Right atrium auricular region (tissue), 2 donors: ENCODE results near the gene COL15A1. TPM values are rescaled to one million over a fixed set of nuclear protein-coding genes. Genes with fewer than 3 reads are reported as not detected.

Source experiments
- DNase-seq: peaks from one replicate; pipeline ENCODE4 v3.0.0-alpha.2; 2019; ENCODE audit warnings: low spot score
- H3K27ac ChIP-seq, 2 donors: fragments of 200-600 bp; sonication (generic); 1 replicate in 1 of 2; 2 replicates in 1 of 2; pipeline ENCODE4 v1.5.1; 2016 to 2019
- H3K27me3 ChIP-seq, 2 donors: fragments of 200-600 bp; sonication (generic); one replicate each; pipeline versions ENCODE4 v1.5.1 to v1.6.0; 2017 to 2019
- H3K36me3 ChIP-seq: fragments of 200-600 bp; sonication (generic); one replicate; pipeline ENCODE4 v1.5.1; 2016
- H3K4me1 ChIP-seq, 2 donors: fragments of 200-600 bp; sonication (generic); one replicate each; pipeline versions ENCODE4 v1.5.1 to v1.6.0; 2017 to 2019
- H3K4me3 ChIP-seq, 2 donors: fragments of 200-600 bp; sonication (generic); 1 replicate in 1 of 2; 2 replicates in 1 of 2; pipeline ENCODE4 v1.5.1; 2017 to 2019; ENCODE audit warnings: mild to moderate bottlenecking in 1 of 2, moderate library complexity in 1 of 2
- H3K9me3 ChIP-seq, 2 donors: fragments of 200-600 bp; sonication (generic); one replicate each; pipeline ENCODE4 v1.5.1; 2019
- total RNA-seq, 2 donors: library from RNA; depleted of rRNA; stranded (reverse); fragments of >200 nt; gene quantifications; one replicate each; pipeline ENCODE4 v1.1.0, GENCODE V29; 2016
- TF ChIP-seq, protein P1 (sequence below), 2 donors: fragments of 200-600 bp; sonication (generic); IDR thresholded peaks; one replicate each; pipeline ENCODE4 v1.5.1; 2019; ENCODE audit warnings: antibody characterized with exemption in 2 of 2

COL15A1 gene
- total RNA-seq, 2 donors from 2014 or later: 22.4 to 38.2 TPM

DNA sequence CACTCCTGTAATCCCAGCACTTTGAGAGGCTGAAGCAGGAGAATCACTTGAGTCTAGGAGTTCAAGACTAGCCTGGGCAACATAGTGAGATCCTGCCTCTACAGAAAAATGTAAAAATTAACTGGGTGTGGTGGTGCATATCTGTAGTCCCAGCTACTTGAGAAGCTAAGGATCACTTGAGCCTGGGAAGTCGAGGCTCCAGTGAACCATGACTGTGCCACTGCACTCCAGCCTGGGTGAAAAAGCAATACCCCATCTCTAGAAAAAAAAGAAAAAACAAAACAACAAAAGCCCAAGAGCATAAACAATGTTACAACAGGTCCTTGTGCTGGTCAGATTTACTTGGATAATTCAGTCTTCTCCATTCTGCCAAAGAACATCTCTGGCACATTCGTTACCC lies 116.9 kb downstream of the COL15A1 start:
- Histone ChIP-seq H3K27ac (no peak overlapping the region), H3K9me3 (no peaks in the 10 kb centered on the region), H3K27me3 (no peaks in the 10 kb centered on the region), H3K36me3 (peaks cover 3% of the 10 kb centered on the region), H3K4me3 (no peak overlapping the region), H3K4me1 (peaks cover 0 to 9% of the 10 kb centered on the region in 2 donors)
- TF ChIP-seq, protein P1, sequence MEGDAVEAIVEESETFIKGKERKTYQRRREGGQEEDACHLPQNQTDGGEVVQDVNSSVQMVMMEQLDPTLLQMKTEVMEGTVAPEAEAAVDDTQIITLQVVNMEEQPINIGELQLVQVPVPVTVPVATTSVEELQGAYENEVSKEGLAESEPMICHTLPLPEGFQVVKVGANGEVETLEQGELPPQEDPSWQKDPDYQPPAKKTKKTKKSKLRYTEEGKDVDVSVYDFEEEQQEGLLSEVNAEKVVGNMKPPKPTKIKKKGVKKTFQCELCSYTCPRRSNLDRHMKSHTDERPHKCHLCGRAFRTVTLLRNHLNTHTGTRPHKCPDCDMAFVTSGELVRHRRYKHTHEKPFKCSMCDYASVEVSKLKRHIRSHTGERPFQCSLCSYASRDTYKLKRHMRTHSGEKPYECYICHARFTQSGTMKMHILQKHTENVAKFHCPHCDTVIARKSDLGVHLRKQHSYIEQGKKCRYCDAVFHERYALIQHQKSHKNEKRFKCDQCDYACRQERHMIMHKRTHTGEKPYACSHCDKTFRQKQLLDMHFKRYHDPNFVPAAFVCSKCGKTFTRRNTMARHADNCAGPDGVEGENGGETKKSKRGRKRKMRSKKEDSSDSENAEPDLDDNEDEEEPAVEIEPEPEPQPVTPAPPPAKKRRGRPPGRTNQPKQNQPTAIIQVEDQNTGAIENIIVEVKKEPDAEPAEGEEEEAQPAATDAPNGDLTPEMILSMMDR (IDR thresholded peaks at IDR 0.05): no peak
- DNase-seq: no peak

DNA sequence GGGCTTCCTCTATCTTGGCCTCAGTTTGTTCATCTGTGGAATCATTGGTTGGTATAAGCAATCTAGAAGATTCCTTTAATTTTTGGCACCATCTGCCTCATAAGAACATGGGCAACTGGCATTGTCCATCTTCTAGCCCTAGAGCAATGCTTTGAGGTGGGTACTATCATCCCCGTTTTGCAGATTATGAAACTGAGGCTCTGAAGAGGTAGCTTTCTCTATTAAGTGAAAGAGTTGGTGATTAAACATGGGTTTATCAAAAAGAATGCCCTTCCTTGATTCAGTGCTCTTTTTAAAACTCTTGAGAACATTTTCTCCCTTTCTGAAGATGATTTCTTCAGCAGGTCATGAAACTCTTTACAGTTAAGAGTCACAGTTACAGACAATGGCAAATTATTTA lies 118.8 kb downstream of the COL15A1 start:
- H3K36me3 ChIP-seq: no peaks in the 10 kb centered on the region
- no peaks in the 10 kb centered on the region for H3K9me3 ChIP-seq
- H3K4me3 ChIP-seq: no peak overlapping the region
- DNase-seq: no peak
- TF ChIP-seq, protein P1 (IDR thresholded peaks at IDR 0.05): no peak
- no peaks in the 10 kb centered on the region for H3K27me3 ChIP-seq
- no peak overlapping the region for H3K27ac ChIP-seq
- peaks cover 0 to 9% of the 10 kb centered on the region in 2 donors for H3K4me1 ChIP-seq

DNA sequence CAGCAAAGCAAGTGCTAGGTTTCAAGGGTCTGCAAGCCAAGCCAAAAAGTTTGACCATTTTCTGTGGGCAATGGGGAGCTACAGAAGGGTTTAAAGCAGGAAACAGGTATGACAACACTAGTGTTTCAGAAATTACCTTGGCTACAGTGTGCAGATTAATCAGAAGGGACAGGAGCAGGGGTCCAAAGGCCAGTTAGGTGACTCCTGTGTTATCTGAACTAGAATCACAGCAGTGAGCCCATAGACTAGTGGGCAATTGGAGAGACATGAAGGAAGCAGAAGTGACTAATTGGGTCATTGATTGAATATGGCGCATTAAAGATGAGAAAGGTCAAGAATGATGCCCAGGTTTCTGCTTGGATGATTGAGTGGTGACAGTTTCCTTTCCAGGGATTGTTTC lies 119.8 kb downstream of the COL15A1 start:
- Histone ChIP-seq H3K36me3 (no peaks in the 10 kb centered on the region), H3K27ac (no peak overlapping the region), H3K4me1 (peaks cover 0 to 9% of the 10 kb centered on the region in 2 donors), H3K9me3 (no peaks in the 10 kb centered on the region), H3K4me3 (no peak overlapping the region), H3K27me3 (no peaks in the 10 kb centered on the region)
- TF ChIP-seq, protein P1 (IDR thresholded peaks at IDR 0.05): no peak
- no peak for DNase-seq

DNA sequence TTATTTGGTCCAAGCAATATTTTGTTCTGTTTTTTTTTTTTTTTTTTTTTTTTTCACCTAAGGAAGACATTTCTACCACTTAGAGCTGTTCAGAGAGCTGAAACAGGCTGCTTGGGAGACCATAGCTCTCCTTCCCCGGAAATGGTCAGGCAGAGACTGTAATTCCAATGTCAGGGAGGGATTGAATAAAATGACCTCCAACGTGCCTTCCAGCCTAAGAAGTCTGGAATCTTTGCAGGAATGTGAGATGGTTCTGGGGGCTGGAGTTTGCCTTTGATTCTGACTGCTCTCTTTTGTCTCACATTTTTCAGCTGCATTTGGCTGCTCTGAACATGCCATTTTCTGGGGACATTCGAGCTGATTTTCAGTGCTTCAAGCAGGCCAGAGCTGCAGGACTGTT lies 122.9 kb downstream of the COL15A1 start:
- Histone ChIP-seq H3K36me3 (no peaks in the 10 kb centered on the region), H3K9me3 (no peaks in the 10 kb centered on the region), H3K4me1 (peaks cover 0 to 8% of the 10 kb centered on the region in 2 donors), H3K4me3 (no peak overlapping the region), H3K27me3 (no peaks in the 10 kb centered on the region), H3K27ac (no peak overlapping the region)
- TF ChIP-seq, protein P1 (IDR thresholded peaks at IDR 0.05): no peak
- DNase-seq: no peak

DNA sequence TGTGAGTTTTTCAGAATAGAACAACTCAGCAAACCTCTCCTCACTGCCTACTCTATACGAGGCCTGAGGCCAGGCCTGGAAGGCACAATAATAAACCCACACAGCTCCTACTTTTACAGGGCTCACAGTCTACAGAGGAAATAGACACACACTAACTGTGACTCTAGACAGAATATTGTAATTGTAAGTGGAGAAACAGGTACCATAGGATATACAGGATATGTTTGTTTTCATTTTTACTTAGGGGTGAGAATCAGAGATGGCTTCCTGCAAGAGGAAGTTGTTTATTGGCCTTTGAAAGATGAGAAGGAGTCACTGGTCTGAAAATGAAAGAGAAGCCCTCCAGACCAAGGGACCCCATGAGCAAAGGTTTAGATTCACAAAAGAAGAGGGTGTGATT lies 125.4 kb downstream of the COL15A1 start:
- Histone ChIP-seq H3K27ac (no peak overlapping the region), H3K4me1 (peaks cover 0 to 12% of the 10 kb centered on the region in 2 donors), H3K27me3 (no peaks in the 10 kb centered on the region), H3K9me3 (no peaks in the 10 kb centered on the region), H3K36me3 (no peaks in the 10 kb centered on the region), H3K4me3 (no peak overlapping the region)
- no peak for DNase-seq
- TF ChIP-seq, protein P1 (IDR thresholded peaks at IDR 0.05): no peak

DNA sequence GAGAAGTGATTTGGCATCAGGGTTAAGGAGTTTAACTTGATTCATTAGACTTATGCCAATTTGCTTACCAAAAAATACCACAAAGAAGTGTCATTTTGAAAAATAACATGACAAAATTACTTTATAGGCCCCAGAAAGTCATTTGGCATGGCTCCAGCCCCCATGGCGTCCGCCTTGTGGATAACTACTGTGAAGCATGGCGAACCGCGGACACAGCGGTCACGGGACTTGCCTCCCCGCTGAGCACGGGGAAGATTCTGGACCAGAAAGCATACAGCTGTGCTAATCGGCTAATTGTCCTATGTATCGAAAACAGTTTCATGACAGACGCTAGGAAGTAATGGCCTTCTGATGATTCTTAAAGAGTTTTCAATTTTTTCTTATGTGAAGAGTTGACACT lies 125.8 kb downstream of the COL15A1 start:
- Histone ChIP-seq H3K27ac (no peak overlapping the region), H3K36me3 (no peaks in the 10 kb centered on the region), H3K4me3 (no peak overlapping the region), H3K4me1 (peaks cover 0 to 12% of the 10 kb centered on the region in 2 donors), H3K27me3 (no peaks in the 10 kb centered on the region), H3K9me3 (no peaks in the 10 kb centered on the region)
- TF ChIP-seq, protein P1 (IDR thresholded peaks at IDR 0.05): no peak
- DNase-seq: no peak
